ENCODE measurements around the gene TRMT2B. TPM values are rescaled to one million over a fixed set of nuclear protein-coding genes. Genes with fewer than 3 reads are reported as not detected.

Gene TRMT2B
- total and polyA plus RNA-seq, 4 donors: 9.4 to 15.0 (median 12.5) TPM

- H3K9me3 ChIP-seq (ENCODE audit: control insufficient read depth, insufficient read depth, low read length): no peaks in the 10 kb centered on the region
- no peaks in the 10 kb centered on the region for H3K4me1 ChIP-seq (ENCODE audit: control insufficient read depth, insufficient read depth, low read length)
- no peak for DNase-seq (ENCODE audit: low read depth in 4 of 6, low spot score in 6 of 6)
- H3K4me3 ChIP-seq (ENCODE audit: low read depth, low read length): no peak overlapping the region
- no peaks in the 10 kb centered on the region for H3K36me3 ChIP-seq (ENCODE audit: control insufficient read depth, insufficient read depth, low read length)
- WGBS (ENCODE audit: insufficient coverage): 72% methylated on average over 3 of the region's 3 CpGs
- H3K27ac ChIP-seq (ENCODE audit: low read depth, low read length): no peak overlapping the region
- peaks cover 2% of the 10 kb centered on the region for H3K27me3 ChIP-seq (ENCODE audit: control insufficient read depth, insufficient read depth, low read length)
Measured at GRCh38 chrX:100979881-100980607, 71.9 kb downstream of the TRMT2B start.

DNA sequence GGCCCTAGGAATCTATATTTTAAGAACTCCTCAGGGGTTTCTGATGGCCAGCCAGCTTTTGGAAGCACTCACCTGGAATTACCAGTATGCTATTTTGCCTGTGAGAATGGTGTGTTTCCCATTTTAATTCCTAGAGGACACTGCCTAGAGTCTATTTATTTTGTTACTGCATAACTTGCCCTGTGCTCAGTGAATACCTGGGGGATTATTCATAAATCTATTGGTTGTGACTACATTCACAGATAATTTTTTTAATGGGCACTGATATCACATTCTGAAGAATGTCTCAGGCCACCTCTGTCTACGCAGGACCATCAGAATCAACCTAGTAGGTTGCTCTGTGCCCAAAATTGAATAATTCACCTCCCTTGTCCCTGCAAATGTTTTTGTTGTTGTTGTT lies 75.7 kb downstream of the TRMT2B start:
- no peak for DNase-seq (ENCODE audit: low read depth in 4 of 6, low spot score in 6 of 6)
- Histone ChIP-seq H3K36me3 (ENCODE audit: control insufficient read depth, insufficient read depth, low read length) (no peaks in the 10 kb centered on the region), H3K4me3 (ENCODE audit: low read depth, low read length) (no peak overlapping the region), H3K27me3 (ENCODE audit: control insufficient read depth, insufficient read depth, low read length) (peaks cover 2% of the 10 kb centered on the region), H3K4me1 (ENCODE audit: control insufficient read depth, insufficient read depth, low read length) (no peaks in the 10 kb centered on the region), H3K9me3 (ENCODE audit: control insufficient read depth, insufficient read depth, low read length) (no peaks in the 10 kb centered on the region), H3K27ac (ENCODE audit: low read depth, low read length) (no peak overlapping the region)
- WGBS (ENCODE audit: insufficient coverage): no CpG with 5 or more reads among the region's 1 CpG

- Histone ChIP-seq H3K4me3 (ENCODE audit: low read depth, low read length) (no peak overlapping the region), H3K9me3 (ENCODE audit: control insufficient read depth, insufficient read depth, low read length) (no peaks in the 10 kb centered on the region), H3K36me3 (ENCODE audit: control insufficient read depth, insufficient read depth, low read length) (no peaks in the 10 kb centered on the region), H3K27ac (ENCODE audit: low read depth, low read length) (no peak overlapping the region), H3K27me3 (ENCODE audit: control insufficient read depth, insufficient read depth, low read length) (no peaks in the 10 kb centered on the region), H3K4me1 (ENCODE audit: control insufficient read depth, insufficient read depth, low read length) (no peaks in the 10 kb centered on the region)
- DNase-seq (ENCODE audit: low read depth in 4 of 6, low spot score in 6 of 6): no peak
- 100% methylated on average over 1 of the region's 3 CpGs for WGBS (ENCODE audit: insufficient coverage)
Measured at GRCh38 chrX:100975212-100975611, 76.7 kb downstream of the TRMT2B start.

GRCh38 chrX:100973411-100973810 lies 78.5 kb downstream of the TRMT2B start:
- no peaks in the 10 kb centered on the region for H3K27me3 ChIP-seq (ENCODE audit: control insufficient read depth, insufficient read depth, low read length)
- no peaks in the 10 kb centered on the region for H3K4me1 ChIP-seq (ENCODE audit: control insufficient read depth, insufficient read depth, low read length)
- no peak overlapping the region for H3K27ac ChIP-seq (ENCODE audit: low read depth, low read length)
- no CpG with 5 or more reads among the region's 19 CpGs for WGBS (ENCODE audit: insufficient coverage)
- H3K9me3 ChIP-seq (ENCODE audit: control insufficient read depth, insufficient read depth, low read length): no peaks in the 10 kb centered on the region
- no peak for DNase-seq (ENCODE audit: low read depth in 4 of 6, low spot score in 6 of 6)
- H3K4me3 ChIP-seq (ENCODE audit: low read depth, low read length): no peak overlapping the region
- H3K36me3 ChIP-seq (ENCODE audit: control insufficient read depth, insufficient read depth, low read length): no peaks in the 10 kb centered on the region

DNA sequence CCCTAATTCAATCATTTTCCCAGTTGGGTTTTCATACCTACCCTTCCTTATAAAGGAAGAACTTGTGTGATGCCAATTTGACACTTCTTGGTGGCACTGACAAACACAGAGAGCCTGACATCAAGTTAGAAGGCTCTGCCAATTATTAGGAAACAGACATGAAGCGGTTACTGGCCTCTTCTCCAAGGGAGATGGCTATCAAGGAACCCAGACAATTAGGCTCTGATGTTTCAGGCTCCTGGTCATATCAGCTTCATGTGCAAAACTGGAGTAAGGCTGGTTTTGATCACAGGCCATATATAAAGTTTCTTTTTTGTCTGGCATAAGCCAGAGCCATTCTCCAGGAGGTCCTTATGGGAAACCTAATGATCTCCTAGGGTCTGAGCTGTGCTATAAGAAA lies 82.0 kb downstream of the TRMT2B start:
- Histone ChIP-seq H3K36me3 (ENCODE audit: control insufficient read depth, insufficient read depth, low read length) (no peaks in the 10 kb centered on the region), H3K4me3 (ENCODE audit: low read depth, low read length) (no peak overlapping the region), H3K4me1 (ENCODE audit: control insufficient read depth, insufficient read depth, low read length) (no peaks in the 10 kb centered on the region), H3K27ac (ENCODE audit: low read depth, low read length) (no peak overlapping the region), H3K9me3 (ENCODE audit: control insufficient read depth, insufficient read depth, low read length) (no peaks in the 10 kb centered on the region), H3K27me3 (ENCODE audit: control insufficient read depth, insufficient read depth, low read length) (no peaks in the 10 kb centered on the region)
- DNase-seq (ENCODE audit: low read depth in 4 of 6, low spot score in 6 of 6): no peak
- 73% methylated on average over 1 of the region's 1 CpG for WGBS (ENCODE audit: insufficient coverage)

DNA sequence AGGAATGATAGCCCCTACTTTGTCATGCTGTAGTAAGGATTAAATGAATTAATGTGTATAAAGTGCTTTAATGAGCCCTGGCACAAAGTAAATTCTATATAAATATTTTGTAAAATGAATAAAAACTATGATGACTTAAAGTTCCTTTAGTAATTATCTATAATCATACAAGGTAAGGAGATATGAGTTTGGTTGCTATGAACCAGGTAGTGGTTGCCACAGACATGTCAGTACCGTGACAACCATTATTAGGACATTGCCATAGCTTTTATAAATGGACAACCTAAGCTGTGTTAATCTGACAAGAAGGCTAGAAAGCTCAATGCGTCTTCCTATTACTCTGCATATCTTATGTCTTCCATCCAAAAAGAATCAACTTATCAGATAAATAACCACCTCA lies 82.5 kb downstream of the TRMT2B start, which contains the start of gene ARL13A:
Gene ARL13A (plus strand): TSS at position 301 of the 400 bp plus-strand sequence. CDS start 3,982 bp downstream, outside the sequence.
- Histone ChIP-seq H3K36me3 (ENCODE audit: control insufficient read depth, insufficient read depth, low read length) (no peaks in the 10 kb centered on the region), H3K27me3 (ENCODE audit: control insufficient read depth, insufficient read depth, low read length) (no peaks in the 10 kb centered on the region), H3K27ac (ENCODE audit: low read depth, low read length) (no peak within 1 kb of the TSS), H3K9me3 (ENCODE audit: control insufficient read depth, insufficient read depth, low read length) (no peaks in the 10 kb centered on the region), H3K4me3 (ENCODE audit: low read depth, low read length) (no peak within 1 kb of the TSS), H3K4me1 (ENCODE audit: control insufficient read depth, insufficient read depth, low read length) (no peaks in the 10 kb centered on the region)
- no peak for DNase-seq (ENCODE audit: low read depth in 4 of 6, low spot score in 6 of 6)
- 71% methylated on average over 1 of the region's 2 CpGs for WGBS (ENCODE audit: insufficient coverage)

DNA sequence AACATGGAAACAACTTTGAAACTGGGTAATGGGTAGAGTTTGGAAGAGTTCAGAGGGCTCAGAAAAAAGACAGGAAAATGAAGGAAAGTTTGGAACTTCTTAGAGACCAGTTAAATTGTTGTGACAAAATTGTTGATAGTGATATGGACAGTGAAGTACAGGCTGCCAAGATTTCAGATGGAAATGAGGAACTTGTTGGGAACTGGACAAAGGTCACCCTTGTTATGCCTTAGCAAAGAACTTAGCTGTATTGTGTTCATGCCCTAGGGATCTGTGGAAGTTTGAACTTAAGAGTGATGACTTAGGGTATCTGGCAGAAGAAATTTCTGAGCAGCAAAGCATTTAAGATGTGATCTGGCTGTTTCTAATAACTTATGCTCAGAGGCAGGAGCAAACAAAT lies 87.5 kb downstream of the TRMT2B start:
- H3K9me3 ChIP-seq (ENCODE audit: control insufficient read depth, insufficient read depth, low read length): no peaks in the 10 kb centered on the region
- H3K4me3 ChIP-seq (ENCODE audit: low read depth, low read length): no peak overlapping the region
- H3K27me3 ChIP-seq (ENCODE audit: control insufficient read depth, insufficient read depth, low read length): no peaks in the 10 kb centered on the region
- no peak for DNase-seq (ENCODE audit: low read depth in 4 of 6, low spot score in 6 of 6)
- no peak overlapping the region for H3K27ac ChIP-seq (ENCODE audit: low read depth, low read length)
- no peaks in the 10 kb centered on the region for H3K4me1 ChIP-seq (ENCODE audit: control insufficient read depth, insufficient read depth, low read length)
- H3K36me3 ChIP-seq (ENCODE audit: control insufficient read depth, insufficient read depth, low read length): no peaks in the 10 kb centered on the region

GRCh38 chrX:100962811-100963210 lies 89.1 kb downstream of the TRMT2B start:
- DNase-seq (ENCODE audit: low read depth in 4 of 6, low spot score in 6 of 6): no peak
- Histone ChIP-seq H3K4me1 (ENCODE audit: control insufficient read depth, insufficient read depth, low read length) (no peaks in the 10 kb centered on the region), H3K27ac (ENCODE audit: low read depth, low read length) (no peak overlapping the region), H3K4me3 (ENCODE audit: low read depth, low read length) (no peak overlapping the region), H3K36me3 (ENCODE audit: control insufficient read depth, insufficient read depth, low read length) (no peaks in the 10 kb centered on the region), H3K9me3 (ENCODE audit: control insufficient read depth, insufficient read depth, low read length) (no peaks in the 10 kb centered on the region), H3K27me3 (ENCODE audit: control insufficient read depth, insufficient read depth, low read length) (no peaks in the 10 kb centered on the region)
- no CpG with 5 or more reads among the region's 3 CpGs for WGBS (ENCODE audit: insufficient coverage)

All from spinal cord (tissue), 10 donors.